ENCODE data around the gene ITM2A.

Gene ITM2A

DNA sequence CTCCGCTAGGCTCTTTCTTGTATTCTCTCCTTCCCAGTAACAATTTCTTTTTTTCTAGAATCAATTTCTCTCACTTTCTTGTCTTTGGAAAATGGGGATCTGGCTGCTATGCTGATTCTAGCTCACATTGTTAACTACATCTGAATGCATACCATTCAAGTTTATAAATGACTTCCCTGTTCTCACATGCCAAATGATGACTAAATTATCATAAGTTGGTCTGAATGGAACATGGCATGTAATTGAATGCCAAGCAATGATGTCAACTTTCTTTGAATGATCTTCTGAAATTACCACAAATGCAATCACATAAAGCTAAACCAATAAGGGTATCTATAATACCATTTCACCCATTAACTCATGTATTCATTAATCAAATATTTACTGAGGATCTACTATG, 2.7 kb upstream of the ITM2A start:
- H3K4me3 ChIP-seq (ENCODE audit: low read depth, low read length): no peak overlapping the region
- POLR2A ChIA-PET: no interaction called here
- no peak for DNase-seq (ENCODE audit: low read depth, low spot score)
- CTCF ChIA-PET: no interaction called here
- TF ChIP-seq, protein P1, sequence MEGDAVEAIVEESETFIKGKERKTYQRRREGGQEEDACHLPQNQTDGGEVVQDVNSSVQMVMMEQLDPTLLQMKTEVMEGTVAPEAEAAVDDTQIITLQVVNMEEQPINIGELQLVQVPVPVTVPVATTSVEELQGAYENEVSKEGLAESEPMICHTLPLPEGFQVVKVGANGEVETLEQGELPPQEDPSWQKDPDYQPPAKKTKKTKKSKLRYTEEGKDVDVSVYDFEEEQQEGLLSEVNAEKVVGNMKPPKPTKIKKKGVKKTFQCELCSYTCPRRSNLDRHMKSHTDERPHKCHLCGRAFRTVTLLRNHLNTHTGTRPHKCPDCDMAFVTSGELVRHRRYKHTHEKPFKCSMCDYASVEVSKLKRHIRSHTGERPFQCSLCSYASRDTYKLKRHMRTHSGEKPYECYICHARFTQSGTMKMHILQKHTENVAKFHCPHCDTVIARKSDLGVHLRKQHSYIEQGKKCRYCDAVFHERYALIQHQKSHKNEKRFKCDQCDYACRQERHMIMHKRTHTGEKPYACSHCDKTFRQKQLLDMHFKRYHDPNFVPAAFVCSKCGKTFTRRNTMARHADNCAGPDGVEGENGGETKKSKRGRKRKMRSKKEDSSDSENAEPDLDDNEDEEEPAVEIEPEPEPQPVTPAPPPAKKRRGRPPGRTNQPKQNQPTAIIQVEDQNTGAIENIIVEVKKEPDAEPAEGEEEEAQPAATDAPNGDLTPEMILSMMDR (IDR thresholded peaks at IDR 0.05; ENCODE audit: insufficient read depth, low read length, missing control alignments): no peak

DNA sequence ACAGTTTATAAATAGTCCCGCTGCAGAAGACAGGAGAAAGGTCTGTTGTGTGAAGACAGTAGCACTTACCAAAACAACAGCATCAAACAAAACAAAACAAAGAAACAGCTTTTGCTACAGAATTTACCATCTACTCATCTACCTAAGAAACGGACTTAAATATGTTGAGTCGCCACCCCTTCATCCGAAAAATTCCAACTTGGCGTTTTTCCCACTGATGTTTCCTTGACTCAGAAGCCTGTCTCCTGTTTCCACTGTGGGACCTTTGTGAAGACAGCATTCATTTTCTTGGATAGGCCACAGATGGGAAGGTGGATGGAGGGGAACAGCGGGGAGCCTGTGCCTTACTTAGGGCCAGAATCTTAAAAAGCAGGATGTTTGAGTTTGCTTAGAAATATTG, 1.3 kb upstream of the ITM2A start:
- POLR2A ChIA-PET: no interaction called here
- no peak for DNase-seq (ENCODE audit: low read depth, low spot score)
- H3K4me3 ChIP-seq (ENCODE audit: low read depth, low read length): no peak overlapping the region
- TF ChIP-seq, protein P1 (IDR thresholded peaks at IDR 0.05; ENCODE audit: insufficient read depth, low read length, missing control alignments): no peak
- CTCF ChIA-PET: no interaction called here

DNA sequence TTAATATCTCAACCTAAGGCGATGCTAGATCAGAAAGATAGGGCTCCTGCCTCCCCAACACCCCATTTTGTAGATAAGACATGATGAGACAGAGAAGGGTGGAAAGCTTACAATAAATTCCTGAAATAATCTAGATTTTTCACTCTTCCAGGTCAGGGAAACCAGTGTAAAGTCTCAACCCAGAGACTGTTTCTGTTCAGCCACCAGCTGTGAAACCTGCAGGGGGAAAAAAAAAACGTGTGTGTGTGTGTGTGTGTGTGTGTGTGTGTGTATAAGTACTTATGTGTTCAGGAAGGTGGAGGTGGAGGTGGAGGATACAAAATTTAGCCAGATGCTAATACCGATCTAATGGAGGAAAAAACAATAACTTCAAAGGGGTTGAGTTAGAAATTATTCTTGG, 773 bp upstream of the ITM2A start:
- TF ChIP-seq, protein P1 (IDR thresholded peaks at IDR 0.05; ENCODE audit: insufficient read depth, low read length, missing control alignments): no peak
- no peak overlapping the region for H3K4me3 ChIP-seq (ENCODE audit: low read depth, low read length)
- POLR2A ChIA-PET: no interaction called here
- no peak for DNase-seq (ENCODE audit: low read depth, low spot score)
- CTCF ChIA-PET: no interaction called here

DNA sequence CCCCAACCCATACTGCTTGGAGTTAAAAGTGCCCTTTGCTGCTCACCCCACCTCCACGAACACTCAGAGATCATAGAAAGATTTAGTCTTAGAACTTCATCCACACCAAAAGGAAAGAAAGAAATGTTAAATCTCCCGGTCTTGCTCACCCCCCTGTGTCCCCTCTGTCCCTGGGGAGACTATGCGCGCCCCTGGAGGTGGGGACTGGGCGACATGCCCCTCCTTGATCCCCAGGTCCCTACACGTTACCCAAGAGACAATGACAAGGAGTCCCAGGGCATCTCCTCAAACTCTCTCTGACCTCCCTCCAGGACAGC, 620 bp downstream of the ITM2A start:
- CTCF ChIA-PET: no interaction called here
- TF ChIP-seq, protein P1 (IDR thresholded peaks at IDR 0.05; ENCODE audit: insufficient read depth, low read length, missing control alignments): no peak
- no peak for DNase-seq (ENCODE audit: low read depth, low spot score)
- POLR2A ChIA-PET: no interaction called here
- no peak overlapping the region for H3K4me3 ChIP-seq (ENCODE audit: low read depth, low read length)

DNA sequence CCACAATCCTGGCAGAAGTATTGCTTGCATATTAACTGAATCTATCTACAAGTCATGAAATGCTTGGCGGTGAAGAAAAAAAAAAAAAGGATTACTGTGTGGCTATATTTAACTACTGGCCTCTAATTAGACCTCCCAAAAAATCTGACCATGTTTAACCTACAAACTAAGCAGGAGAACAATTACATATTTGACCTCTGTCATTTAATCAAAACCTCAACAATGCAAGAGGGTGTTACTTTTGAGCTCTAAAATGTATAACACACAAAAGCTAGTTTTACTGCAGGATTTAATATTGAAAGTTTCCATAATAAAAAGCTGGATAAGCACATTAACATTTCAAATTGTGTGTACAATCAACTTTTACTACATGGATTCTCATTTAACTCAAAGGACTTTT, 1.5 kb downstream of the ITM2A start:
- CTCF ChIA-PET: no interaction called here
- TF ChIP-seq, protein P1 (IDR thresholded peaks at IDR 0.05; ENCODE audit: insufficient read depth, low read length, missing control alignments): no peak
- POLR2A ChIA-PET: no interaction called here
- DNase-seq (ENCODE audit: low read depth, low spot score): no peak
- H3K4me3 ChIP-seq (ENCODE audit: low read depth, low read length): no peak overlapping the region

DNA sequence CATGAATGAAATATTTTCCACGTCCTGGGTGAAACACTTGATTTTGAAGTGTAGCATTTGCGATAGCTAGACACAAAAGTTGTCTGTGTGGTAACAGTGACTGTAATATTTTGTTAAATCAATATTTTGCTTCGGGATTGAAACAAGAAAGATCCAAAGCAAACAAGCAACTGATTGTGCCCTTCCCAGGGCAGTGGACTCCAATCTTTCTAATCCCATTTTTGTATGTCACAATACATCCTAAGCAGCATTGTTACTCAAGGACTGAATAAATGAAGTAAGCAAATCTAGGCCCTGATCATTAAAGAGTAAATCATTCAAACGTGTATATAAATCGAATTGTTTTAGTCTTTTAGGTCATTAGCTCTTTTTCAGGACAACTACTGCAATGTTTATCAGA, 2.8 kb downstream of the ITM2A start:
- H3K4me3 ChIP-seq (ENCODE audit: low read depth, low read length): no peak overlapping the region
- CTCF ChIA-PET: no interaction called here
- TF ChIP-seq, protein P1 (IDR thresholded peaks at IDR 0.05; ENCODE audit: insufficient read depth, low read length, missing control alignments): no peak
- POLR2A ChIA-PET: no interaction called here
- no peak for DNase-seq (ENCODE audit: low read depth, low spot score)

Data from AG04449 (cell line).